Trophoblast cell (in vitro differentiated cells and primary cell): Measurements from ENCODE around the gene CSPG4.
A peak's percentile ranks its signal among the peaks of the same experiment; 100 is the strongest.
"Not testable (repeated sequence)": the region's sequence is repeated elsewhere in the genome, so short reads cannot be mapped to it uniquely, and the experiment has no call there.

Experiments used
- DNase-seq, 2 donors: peaks; one replicate each; pipeline ENCODE4 v3.0.0-alpha.2; 2016
- H2AFZ ChIP-seq: 2 replicates; pipeline ENCODE4 v1.6.1; 2013; ENCODE audit warnings: low read length, moderate library complexity, mild to moderate bottlenecking; ENCODE audit not compliant: insufficient read depth, poor library complexity
- H2AK5ac ChIP-seq: 2 replicates; pipeline ENCODE4 v1.6.1; 2013; ENCODE audit warnings: mild to moderate bottlenecking, low read length
- H2BK120ac ChIP-seq: 2 replicates; pipeline ENCODE4 v1.6.1; 2013; ENCODE audit warnings: low read length, mild to moderate bottlenecking, moderate library complexity; ENCODE audit not compliant: insufficient read depth, poor library complexity
- H2BK12ac ChIP-seq: 2 replicates; pipeline ENCODE4 v1.6.1; 2013; ENCODE audit warnings: mild to moderate bottlenecking, low read length, moderate library complexity
- H2BK5ac ChIP-seq: 2 replicates; pipeline ENCODE4 v1.6.1; 2013; ENCODE audit warnings: low read length, low read depth, moderate library complexity, mild to moderate bottlenecking; ENCODE audit not compliant: poor library complexity
- H3K14ac ChIP-seq: 2 replicates; pipeline ENCODE4 v1.6.1; 2013; ENCODE audit warnings: mild to moderate bottlenecking, low read length
- H3K18ac ChIP-seq: 2 replicates; pipeline ENCODE4 v1.6.1; 2013; ENCODE audit warnings: mild to moderate bottlenecking, low read length
- H3K23ac ChIP-seq: 2 replicates; pipeline ENCODE4 v1.6.1; 2013; ENCODE audit warnings: low read length
- H3K27ac ChIP-seq: 2 replicates; pipeline ENCODE4 v1.5.1; 2013; ENCODE audit warnings: low read depth, mild to moderate bottlenecking, inconsistent platforms, low read length, moderate library complexity
- H3K27me3 ChIP-seq: 2 replicates; pipeline ENCODE4 v1.6.1; 2013; ENCODE audit warnings: inconsistent platforms, mild to moderate bottlenecking, low read length, moderate library complexity; ENCODE audit not compliant: insufficient read depth
- H3K36me3 ChIP-seq, 2 experiments: 1 replicate in 1 of 2; 2 replicates in 1 of 2; pipeline ENCODE4 v1.6.1; 2013; ENCODE audit warnings: low read length in 2 of 2, mild to moderate bottlenecking in 2 of 2, moderate library complexity in 1 of 2; ENCODE audit not compliant: insufficient read depth in 2 of 2, control insufficient read depth in 1 of 2
- H3K4ac ChIP-seq: 2 replicates; pipeline ENCODE4 v1.6.1; 2013; ENCODE audit warnings: low read depth, mild to moderate bottlenecking, low read length, moderate library complexity
- H3K4me1 ChIP-seq, 2 experiments: 1 replicate in 1 of 2; 2 replicates in 1 of 2; pipeline ENCODE4 v1.6.1; 2013; ENCODE audit warnings: low read length in 2 of 2, mild to moderate bottlenecking in 2 of 2, moderate library complexity in 1 of 2; ENCODE audit not compliant: insufficient read depth in 2 of 2, control insufficient read depth in 1 of 2
- H3K4me2 ChIP-seq: 2 replicates; pipeline ENCODE4 v1.6.1; 2013; ENCODE audit warnings: inconsistent platforms, mild to moderate bottlenecking, low read length, moderate library complexity
- H3K4me3 ChIP-seq: 2 replicates; pipeline ENCODE4 v1.5.1; 2013; ENCODE audit warnings: mild to moderate bottlenecking, low read depth, low read length, inconsistent platforms
- H3K79me1 ChIP-seq: one replicate; pipeline ENCODE4 v1.6.1; 2013; ENCODE audit warnings: low read length
- H3K79me2 ChIP-seq: 2 replicates; pipeline ENCODE4 v1.6.1; 2013; ENCODE audit warnings: low read length, mild to moderate bottlenecking; ENCODE audit not compliant: control insufficient read depth, insufficient read depth, poor library complexity
- H3K9ac ChIP-seq: 2 replicates; pipeline ENCODE4 v1.6.1; 2013; ENCODE audit warnings: mild to moderate bottlenecking, low read length
- H3K9me3 ChIP-seq: 2 replicates; pipeline ENCODE4 v1.6.1; 2013; ENCODE audit warnings: low read depth, mild to moderate bottlenecking, control low read depth, inconsistent platforms, low read length; ENCODE audit not compliant: insufficient read depth
- H4K12ac ChIP-seq: 2 replicates; pipeline ENCODE4 v1.6.1; 2013; ENCODE audit warnings: low read depth, mild to moderate bottlenecking, low read length, moderate library complexity
- H4K8ac ChIP-seq: 2 replicates; pipeline ENCODE4 v1.6.1; 2013; ENCODE audit warnings: low read depth, mild to moderate bottlenecking, low read length, moderate library complexity
- H4K91ac ChIP-seq: one replicate; pipeline ENCODE4 v1.6.1; 2013; ENCODE audit warnings: low read depth, mild to moderate bottlenecking, low read length, moderate library complexity
- WGBS: extraction: QIAGEN DNeasy Blood & Tissue Kit; methylation state at CpG from one replicate; pipeline ENCODE4 v1.1.7; 2013; ENCODE audit warnings: missing lambda C conversion rate; ENCODE audit not compliant: insufficient read length, insufficient coverage; ENCODE audit errors: extremely low coverage; 5-methylcytosine and 5-hydroxymethylcytosine counted together

Gene CSPG4

GRCh38 chr15:75695220-75695619, 17.4 kb downstream of the CSPG4 start:
- Histone ChIP-seq H2AK5ac (no peak overlapping the region), H3K9ac (no peak overlapping the region), H4K8ac (peak overlapping the region; percentile 19), H2BK12ac (no peak overlapping the region), H3K18ac (no peak overlapping the region), H3K4me2 (no peak overlapping the region), H2AFZ (no peak overlapping the region), H3K36me3 (no peaks in the 10 kb centered on the region), H3K4ac (no peak overlapping the region), H3K27ac (no peak overlapping the region), H3K27me3 (no peaks in the 10 kb centered on the region), H3K79me1 (peaks cover 16% of the 10 kb centered on the region), H3K79me2 (peaks cover 3% of the 10 kb centered on the region), H4K12ac (no peak overlapping the region), H2BK120ac (no peak overlapping the region), H2BK5ac (no peak overlapping the region), H3K4me3 (no peak overlapping the region), H3K4me1 (peaks cover 26 to 33% of the 10 kb centered on the region in 2 experiments), H3K14ac (no peak overlapping the region), H4K91ac (peak overlapping the region; percentile 18), H3K23ac (no peak overlapping the region), H3K9me3 (no peaks in the 10 kb centered on the region)
- DNase-seq, result no peak
- WGBS, result no CpG with 5 or more reads among the region's 6 CpGs

- Histone ChIP-seq H2BK12ac (no peak overlapping the region), H4K8ac (no peak overlapping the region), H3K18ac (peak overlapping the region; percentile 55), H2BK120ac (peak overlapping the region; percentile 27), H2BK5ac (no peak overlapping the region), H4K91ac (peak overlapping the region; percentile 53), H3K36me3 (no peaks in the 10 kb centered on the region), H3K4me2 (no peak overlapping the region), H3K9me3 (no peaks in the 10 kb centered on the region), H3K4me1 (peaks cover 26 to 33% of the 10 kb centered on the region in 2 experiments), H3K14ac (peak overlapping the region; percentile 24), H3K27ac (no peak overlapping the region), H2AK5ac (no peak overlapping the region), H3K23ac (no peak overlapping the region), H3K79me2 (peaks cover 3% of the 10 kb centered on the region), H3K9ac (no peak overlapping the region), H2AFZ (peak overlapping the region; percentile 14), H3K4ac (no peak overlapping the region), H3K4me3 (no peak overlapping the region), H3K27me3 (no peaks in the 10 kb centered on the region), H4K12ac (no peak overlapping the region), H3K79me1 (peaks cover 16% of the 10 kb centered on the region)
- peak; percentile 66 to 70 for DNase-seq
- WGBS, result no CpG with 5 or more reads among the region's 20 CpGs
Observed at GRCh38 chr15:75694241-75695182, 18.1 kb downstream of the CSPG4 start.

GRCh38 chr15:75693501-75694240, 19.0 kb downstream of the CSPG4 start:
- Histone ChIP-seq H3K9me3 (no peaks in the 10 kb centered on the region), H2AFZ (no peak overlapping the region), H3K27ac (no peak overlapping the region), H2AK5ac (peak overlapping the region; percentile 14), H4K91ac (peak overlapping the region; percentile 53), H3K79me2 (peaks cover 3% of the 10 kb centered on the region), H3K23ac (no peak overlapping the region), H3K4me1 (peaks cover 26 to 33% of the 10 kb centered on the region in 2 experiments), H3K18ac (peak overlapping the region; percentile 55), H2BK5ac (no peak overlapping the region), H2BK120ac (peak overlapping the region; percentile 27), H4K12ac (no peak overlapping the region), H3K9ac (no peak overlapping the region), H3K4me2 (no peak overlapping the region), H3K4me3 (no peak overlapping the region), H2BK12ac (peak overlapping the region; percentile 72), H3K79me1 (peaks cover 16% of the 10 kb centered on the region), H4K8ac (peak overlapping the region; percentile 37), H3K27me3 (no peaks in the 10 kb centered on the region), H3K36me3 (no peaks in the 10 kb centered on the region), H3K4ac (no peak overlapping the region), H3K14ac (peak overlapping the region; percentile 24)
- WGBS, result no CpG with 5 or more reads among the region's 14 CpGs
- DNase-seq, result no peak

- H2AK5ac ChIP-seq, H3K9me3 ChIP-seq, H3K4me3 ChIP-seq, H3K27ac ChIP-seq, H2BK12ac ChIP-seq, H3K27me3 ChIP-seq, DNase-seq, H4K8ac ChIP-seq, H3K4ac ChIP-seq, H2BK120ac ChIP-seq, H3K23ac ChIP-seq, H2AFZ ChIP-seq, H4K91ac ChIP-seq, H4K12ac ChIP-seq, H3K36me3 ChIP-seq, H3K9ac ChIP-seq, H3K14ac ChIP-seq, H2BK5ac ChIP-seq, H3K18ac ChIP-seq, H3K79me2 ChIP-seq, H3K4me2 ChIP-seq: not testable (repeated sequence)
- H3K79me1 ChIP-seq, result peaks cover 16% of the 10 kb centered on the region
- peaks cover 26 to 33% of the 10 kb centered on the region in 2 experiments for H3K4me1 ChIP-seq
- WGBS, result no CpG with 5 or more reads among the region's 15 CpGs
Observed at GRCh38 chr15:75693028-75693427, 19.6 kb downstream of the CSPG4 start.
